ENCODE data around the gene LPIN2. TPM values are rescaled to one million over a fixed set of nuclear protein-coding genes. Genes with fewer than 3 reads are reported as not detected.

The LPIN2 gene
- total RNA-seq, 1 experiment from 2014 or later, result 10.7 TPM

GRCh38 chr18:3015851-3016250 lies 2.9 kb upstream of the LPIN2 start:
- no peaks in the 10 kb centered on the region for H3K9me2 ChIP-seq (ENCODE audit: insufficient read depth)
- DNase-seq (ENCODE audit: low read depth, low spot score) (no peak), ATAC-seq (no peak)
- H3K79me2 ChIP-seq (ENCODE audit: insufficient read depth, low read length), result peaks cover 13% of the 10 kb centered on the region
- POLR2A ChIA-PET, result interaction anchor here (1.1 kb wide), 1 partner anchor 231 kb away, joined by 3 read pairs; the partner anchor contains the start of gene MYL12A
- RAD21 ChIA-PET (ENCODE audit: low non-redundant PET in 1 of 2, low total read pairs in 2 of 2, uncharacterized antibody in 2 of 2, unreplicated experiment in 2 of 2), result no interaction called here
- BruUV-seq (replicated peaks), result no TSS peak
- H3K4me2 ChIP-seq (ENCODE audit: low read length), result peak overlapping the region; percentile 72
- no peaks in the 10 kb centered on the region for H4K20me1 ChIP-seq (ENCODE audit: insufficient read depth)
- no peak overlapping the region for H3K4me3 ChIP-seq (replicated peaks in 1 of 2; ENCODE audit: low read depth in 1 of 2, low read length in 2 of 2)
- H3K9ac ChIP-seq (ENCODE audit: low read length), result no peak overlapping the region
- H3K36me3 ChIP-seq (ENCODE audit: control insufficient read depth in 1 of 2, insufficient read depth in 2 of 2, low read length in 2 of 2), result no peaks in the 10 kb centered on the region; a peak in 1 of 4 replicates
- H3K4me1 ChIP-seq (ENCODE audit: control insufficient read depth in 1 of 2, insufficient read depth in 2 of 2, low read length in 2 of 2), result peaks cover 23 to 33% of the 10 kb centered on the region in 2 experiments
- H3K9me3 ChIP-seq (ENCODE audit: control insufficient read depth in 1 of 2, insufficient read depth in 1 of 2, low read depth in 1 of 2, low read length in 2 of 2), result no peaks in the 10 kb centered on the region
- CTCF ChIA-PET, result interaction anchor here (2.9 kb wide), 1 partner anchor 47 kb away, joined by 10 read pairs; no protein-coding TSS in a partner anchor
- H3K27me3 ChIP-seq (ENCODE audit: insufficient read depth, low read length), result no peaks in the 10 kb centered on the region
- TF ChIP-seq ZBTB33 (IDR thresholded peaks at IDR 0.05; ENCODE audit: extremely low read depth, insufficient replicate concordance, low read length), result no peak
- no peak for TF ChIP-seq SRF (IDR thresholded peaks at IDR 0.05; ENCODE audit: low read depth)
- no peak for TF ChIP-seq EGR1 (IDR thresholded peaks at IDR 0.05; ENCODE audit: low read depth)
- no peak for TF ChIP-seq POLR2AphosphoS5 (IDR thresholded peaks at IDR 0.05; ENCODE audit: low read depth, low read length)
- no peak for TF ChIP-seq TCF7L2 (IDR thresholded peaks at IDR 0.05; ENCODE audit: borderline replicate concordance, extremely low read depth, insufficient read depth, insufficient read length)
- TF ChIP-seq SP1 (IDR thresholded peaks at IDR 0.05; ENCODE audit: low read depth), result no peak
- no peak for TF ChIP-seq ZFX (IDR thresholded peaks at IDR 0.05)
- no peak for TF ChIP-seq RAD21 (IDR thresholded peaks at IDR 0.05; ENCODE audit: low read depth)
- TF ChIP-seq ZNF274 (IDR thresholded peaks at IDR 0.05; ENCODE audit: low read depth, low read length), result no peak
- TF ChIP-seq SIN3A (IDR thresholded peaks at IDR 0.05; ENCODE audit: low read depth), result no peak
- TF ChIP-seq POLR2A (IDR thresholded peaks at IDR 0.05; ENCODE audit: borderline replicate concordance, extremely low read depth, insufficient read depth, insufficient read length), result no peak
- TF ChIP-seq ATF3 (IDR thresholded peaks at IDR 0.05), result no peak
- TF ChIP-seq EZH2 (IDR thresholded peaks at IDR 0.05), result no peak
- no peak for TF ChIP-seq CTCF (IDR thresholded peaks at IDR 0.05 in 2 of 3, conservative IDR thresholded peaks at IDR 0.05 in 1 of 3; ENCODE audit: borderline replicate concordance in 1 of 3, insufficient read depth in 1 of 3, low read depth in 2 of 3, low read length in 2 of 3)
- TF ChIP-seq ELF1 (IDR thresholded peaks at IDR 0.05; ENCODE audit: borderline replicate concordance, low read depth), result no peak
- TF ChIP-seq CBX3 (IDR thresholded peaks at IDR 0.05; ENCODE audit: low read depth), result no peak
- intact Hi-C loops (cut with micrococcal nuclease), result no loop called here
- H3K27ac ChIP-seq (ENCODE audit: low read depth, low read length), result no peak overlapping the region
- H2AFZ ChIP-seq (ENCODE audit: low read depth, low read length, poor library complexity, severe bottlenecking), result peak overlapping the region; percentile 90
